PFSK-1 (cell line): Measurements from ENCODE around the gene ST6GALNAC2.

ENCODE experiments used
- POLR2AphosphoS5 ChIP-seq: IDR thresholded peaks from 2 replicates; pipeline ENCODE4 v1.6.1; 2012; ENCODE audit warnings: low read depth, mild to moderate bottlenecking, control low read depth, low read length, moderate library complexity
- SIN3A ChIP-seq: IDR thresholded peaks from 2 replicates; pipeline ENCODE4 v1.6.1; 2012; ENCODE audit warnings: mild to moderate bottlenecking, low read length, moderate library complexity, borderline replicate concordance; ENCODE audit not compliant: insufficient read depth
- TAF1 ChIP-seq: IDR thresholded peaks from 2 replicates; pipeline ENCODE4 v1.6.1; 2012; ENCODE audit warnings: low read length, control low read depth, borderline replicate concordance; ENCODE audit not compliant: insufficient read depth
- TF ChIP-seq, protein P1 (sequence below), 2 experiments: IDR thresholded peaks; 2 replicates each; pipeline versions ENCODE4 v1.6.1 to v1.8.0; 2011 to 2012; ENCODE audit warnings: low read depth in 2 of 2, low read length in 2 of 2, control low read depth in 1 of 2, inconsistent platforms in 1 of 2, mild to moderate bottlenecking in 1 of 2, moderate library complexity in 1 of 2; ENCODE audit not compliant: insufficient read depth in 1 of 2

DNA sequence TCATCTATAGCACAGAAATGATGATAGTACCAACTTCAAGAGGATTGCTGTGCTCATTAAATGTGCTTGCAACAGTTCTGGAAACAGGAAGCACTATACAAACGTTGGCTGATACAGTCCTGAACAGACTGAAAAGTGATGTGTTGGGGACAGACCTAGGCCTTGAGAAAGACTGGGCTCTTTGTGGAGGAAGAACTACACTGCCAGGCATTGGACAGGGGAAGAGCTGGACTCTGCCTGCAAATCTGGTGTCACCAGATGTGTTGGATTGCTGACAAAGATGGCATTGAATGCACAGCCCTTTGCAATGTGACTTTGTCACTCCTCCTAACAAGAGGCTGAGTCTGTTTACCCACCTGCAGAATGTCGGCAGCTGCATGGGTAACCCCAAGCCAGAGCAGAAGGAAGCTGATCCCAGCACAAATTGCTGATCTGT, 12.4 kb upstream of the ST6GALNAC2 start:
- TF ChIP-seq POLR2AphosphoS5 (no peak), SIN3A (no peak), TAF1 (no peak)
- TF ChIP-seq, protein P1, sequence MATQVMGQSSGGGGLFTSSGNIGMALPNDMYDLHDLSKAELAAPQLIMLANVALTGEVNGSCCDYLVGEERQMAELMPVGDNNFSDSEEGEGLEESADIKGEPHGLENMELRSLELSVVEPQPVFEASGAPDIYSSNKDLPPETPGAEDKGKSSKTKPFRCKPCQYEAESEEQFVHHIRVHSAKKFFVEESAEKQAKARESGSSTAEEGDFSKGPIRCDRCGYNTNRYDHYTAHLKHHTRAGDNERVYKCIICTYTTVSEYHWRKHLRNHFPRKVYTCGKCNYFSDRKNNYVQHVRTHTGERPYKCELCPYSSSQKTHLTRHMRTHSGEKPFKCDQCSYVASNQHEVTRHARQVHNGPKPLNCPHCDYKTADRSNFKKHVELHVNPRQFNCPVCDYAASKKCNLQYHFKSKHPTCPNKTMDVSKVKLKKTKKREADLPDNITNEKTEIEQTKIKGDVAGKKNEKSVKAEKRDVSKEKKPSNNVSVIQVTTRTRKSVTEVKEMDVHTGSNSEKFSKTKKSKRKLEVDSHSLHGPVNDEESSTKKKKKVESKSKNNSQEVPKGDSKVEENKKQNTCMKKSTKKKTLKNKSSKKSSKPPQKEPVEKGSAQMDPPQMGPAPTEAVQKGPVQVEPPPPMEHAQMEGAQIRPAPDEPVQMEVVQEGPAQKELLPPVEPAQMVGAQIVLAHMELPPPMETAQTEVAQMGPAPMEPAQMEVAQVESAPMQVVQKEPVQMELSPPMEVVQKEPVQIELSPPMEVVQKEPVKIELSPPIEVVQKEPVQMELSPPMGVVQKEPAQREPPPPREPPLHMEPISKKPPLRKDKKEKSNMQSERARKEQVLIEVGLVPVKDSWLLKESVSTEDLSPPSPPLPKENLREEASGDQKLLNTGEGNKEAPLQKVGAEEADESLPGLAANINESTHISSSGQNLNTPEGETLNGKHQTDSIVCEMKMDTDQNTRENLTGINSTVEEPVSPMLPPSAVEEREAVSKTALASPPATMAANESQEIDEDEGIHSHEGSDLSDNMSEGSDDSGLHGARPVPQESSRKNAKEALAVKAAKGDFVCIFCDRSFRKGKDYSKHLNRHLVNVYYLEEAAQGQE (IDR thresholded peaks at IDR 0.05; ENCODE audit: insufficient read depth in 1 of 2, low read depth in 2 of 2, low read length in 2 of 2): no peak
